COLO829 (cell line): Measurements from ENCODE around the gene PIBF1.

Experiments used
- DNase-seq: peaks from one replicate; pipeline ENCODE4 v3.0.0; 2012; ENCODE audit warnings: low spot score

The PIBF1 gene

DNA sequence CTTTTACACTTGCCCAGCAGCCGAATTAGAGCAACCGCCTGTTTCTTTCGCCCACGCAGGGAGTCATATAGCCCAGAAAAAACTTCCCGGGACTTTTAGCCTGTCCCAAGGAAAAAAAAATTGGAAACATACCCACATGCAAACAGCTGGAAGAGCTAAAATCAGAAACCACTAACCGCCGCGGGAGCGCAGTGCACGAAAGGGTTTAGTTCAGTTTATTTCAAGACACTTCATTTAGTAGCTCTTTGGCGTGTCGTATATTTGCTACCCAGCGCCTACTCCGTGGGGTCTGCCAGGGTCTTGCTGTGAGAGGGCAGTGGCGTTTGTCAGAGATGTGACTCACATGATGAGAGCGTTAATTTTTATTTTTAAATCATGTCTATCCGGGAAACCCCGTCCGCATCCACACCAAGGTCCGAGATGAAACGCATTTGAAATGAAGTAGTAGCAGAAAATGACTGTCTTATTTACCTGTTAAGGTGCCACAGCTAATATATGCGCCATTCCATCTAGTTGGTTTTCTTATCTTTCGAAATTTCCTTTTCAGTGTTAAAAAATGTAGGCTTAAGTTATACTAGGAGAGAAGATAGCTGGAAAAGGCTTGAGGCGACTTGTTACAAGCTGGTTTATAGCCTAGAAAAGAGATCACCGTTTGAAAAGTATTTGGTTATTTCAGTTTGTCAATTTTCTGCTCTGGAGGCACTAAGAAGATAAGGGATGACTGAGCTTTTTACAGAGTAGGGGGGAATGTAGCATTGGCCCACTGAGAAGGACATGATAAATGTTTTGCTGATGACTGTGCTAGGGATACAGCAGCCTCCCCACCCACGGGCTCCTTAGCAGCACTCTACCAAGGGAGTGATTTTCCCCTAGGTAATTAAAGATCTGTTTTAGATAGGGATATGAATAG, 278.6 kb downstream of the PIBF1 start:
- DNase-seq = peak; percentile 45

DNA sequence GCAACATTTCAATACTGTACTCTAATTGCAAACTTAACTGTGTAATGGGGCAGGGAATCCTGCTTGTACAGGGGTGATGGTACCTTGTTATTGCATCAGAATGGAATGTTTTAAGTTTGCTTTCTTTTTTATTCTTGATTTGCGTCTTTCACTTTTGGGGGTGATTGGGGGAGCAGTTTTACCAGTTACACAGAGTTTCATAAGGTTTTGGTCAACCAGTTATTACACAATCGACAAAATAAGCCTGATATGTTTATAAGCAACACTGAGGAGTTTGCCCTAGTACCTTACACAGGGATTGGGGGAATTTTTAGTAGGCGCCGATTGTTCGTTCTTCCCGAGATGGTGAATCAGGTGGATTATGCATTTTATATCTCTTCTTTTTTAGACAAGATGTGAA, 279.5 kb downstream of the PIBF1 start:
- no peak for DNase-seq

DNA sequence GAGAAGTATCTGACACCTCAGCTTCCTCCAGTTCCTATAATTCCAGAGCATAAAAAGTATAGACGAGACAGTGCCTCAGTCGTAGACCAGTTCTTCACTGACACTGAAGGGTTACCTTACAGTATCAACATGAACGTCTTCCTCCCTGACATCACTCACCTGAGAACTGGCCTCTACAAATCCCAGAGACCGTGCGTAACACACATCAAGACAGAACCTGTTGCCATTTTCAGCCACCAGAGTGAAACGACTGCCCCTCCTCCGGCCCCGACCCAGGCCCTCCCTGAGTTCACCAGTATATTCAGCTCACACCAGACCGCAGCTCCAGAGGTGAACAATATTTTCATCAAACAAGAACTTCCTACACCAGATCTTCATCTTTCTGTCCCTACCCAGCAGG, 279.9 kb downstream of the PIBF1 start:
- no peak for DNase-seq

DNA sequence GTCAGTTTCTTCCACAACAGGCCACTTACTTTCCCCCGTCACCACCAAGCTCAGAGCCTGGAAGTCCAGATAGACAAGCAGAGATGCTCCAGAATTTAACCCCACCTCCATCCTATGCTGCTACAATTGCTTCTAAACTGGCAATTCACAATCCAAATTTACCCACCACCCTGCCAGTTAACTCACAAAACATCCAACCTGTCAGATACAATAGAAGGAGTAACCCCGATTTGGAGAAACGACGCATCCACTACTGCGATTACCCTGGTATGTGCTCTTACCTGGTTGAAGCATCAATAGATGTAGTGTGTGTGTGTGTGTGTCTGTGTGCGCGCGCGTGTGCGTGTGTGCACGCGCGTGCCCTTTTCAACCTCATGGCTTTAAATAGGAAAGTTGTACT, 280.5 kb downstream of the PIBF1 start:
- no peak for DNase-seq

DNA sequence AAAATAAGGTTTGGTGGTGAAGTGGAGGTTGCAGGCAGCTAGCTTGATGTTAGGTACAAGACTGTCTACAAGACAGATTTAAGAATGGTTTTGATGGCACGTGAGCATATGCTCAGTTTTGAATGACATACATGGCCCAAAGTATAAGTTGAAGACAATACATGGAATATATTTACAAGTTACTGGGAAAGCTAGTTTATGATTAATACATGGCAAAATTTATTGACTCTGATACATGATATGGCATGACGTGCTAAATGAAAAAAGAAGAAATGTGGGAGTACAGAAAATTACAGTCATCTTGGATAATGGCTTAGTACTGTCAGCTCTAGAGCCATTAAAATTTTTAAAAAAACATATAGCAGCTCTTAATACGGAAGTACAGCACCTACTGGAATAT, 281.2 kb downstream of the PIBF1 start:
- no peak for DNase-seq

DNA sequence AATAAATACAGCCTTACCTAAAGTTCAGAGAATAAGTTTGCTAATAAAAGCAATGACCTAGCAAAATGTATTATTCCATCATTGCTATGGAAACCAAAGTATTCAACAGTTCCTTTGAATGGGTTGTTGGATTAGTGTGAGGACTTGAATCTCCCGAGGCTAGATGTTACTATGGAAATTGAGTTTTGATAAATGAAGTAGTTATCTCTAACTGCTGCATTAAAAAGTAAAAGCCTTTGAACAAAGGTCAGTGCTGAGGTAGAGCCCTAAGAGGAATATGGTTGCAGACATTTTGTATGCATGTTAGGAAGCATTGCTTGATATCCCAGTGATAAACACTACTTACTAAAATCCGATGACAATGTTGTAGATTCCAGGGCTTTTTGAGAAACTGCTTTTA, 283.1 kb downstream of the PIBF1 start:
- DNase-seq = peak; percentile 50

DNA sequence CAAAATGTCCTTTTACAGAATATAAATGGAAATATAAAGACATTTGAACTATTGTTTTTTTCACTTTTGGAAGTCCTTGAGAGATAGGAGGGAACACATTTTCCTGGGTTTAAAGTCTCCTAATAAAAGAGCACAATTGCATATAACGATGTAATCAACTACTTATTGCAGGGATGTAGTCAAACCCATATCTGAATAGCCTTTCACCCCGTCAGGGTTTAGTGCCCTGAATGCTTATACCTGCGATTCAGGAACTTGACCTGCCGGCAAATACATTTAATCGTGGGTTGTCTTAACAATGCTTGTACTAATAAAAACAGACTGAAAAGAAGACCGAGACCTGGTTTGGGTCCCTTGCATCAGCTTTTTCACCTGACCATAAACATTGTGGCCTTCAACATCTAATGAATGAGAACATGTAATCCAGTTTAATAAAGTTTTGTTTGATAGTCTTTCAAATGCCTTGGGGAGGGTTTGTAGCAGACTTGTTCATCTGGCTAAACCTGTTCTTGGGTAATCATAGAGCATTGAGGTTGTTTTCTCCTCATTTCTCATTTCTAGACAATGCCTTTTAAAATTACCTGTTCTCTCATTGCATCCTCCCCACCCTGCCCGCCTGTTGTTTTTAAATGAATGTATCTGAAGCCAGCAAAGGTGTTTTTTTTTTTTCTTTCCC, 283.9 kb downstream of the PIBF1 start:
- no peak for DNase-seq
